A673 (cell line): ENCODE measurements around the gene ERI3. TPM values are rescaled to one million over a fixed set of nuclear protein-coding genes. Genes with fewer than 3 reads are reported as not detected.

Source experiments
- BruUV-seq: library from RNA; stranded (reverse); fragments of 400-500 nt; replicated peaks from 2 replicates; lab custom pipeline; 2021; lab: Mats Ljungman, UMichigan
- CTCF ChIA-PET: fragments of 300-600 bp; sonication (Branson Sonifier 250); formaldehyde crosslinking; loops from one replicate; lab custom pipeline; 2022; ENCODE audit warnings: antibody characterized with exemption; lab: Charles Lee
- POLR2A ChIA-PET: fragments of 300-600 bp; sonication (Branson Sonifier 250); formaldehyde crosslinking; loops from one replicate; lab custom pipeline; 2022; ENCODE audit warnings: antibody characterized with exemption; ENCODE audit not compliant: low non-redundant PET; lab: Charles Lee
- DNase-seq: peaks from one replicate; pipeline ENCODE4 v3.0.0-alpha.2; 2015; ENCODE audit warnings: low spot score
- H3K27ac ChIP-seq: fragments of 200-600 bp; sonication (generic); 2 replicates; pipeline ENCODE4 v1.5.1; 2016; ENCODE audit warnings: mixed run types, low read depth, mild to moderate bottlenecking, mixed read lengths, antibody characterized with exemption, low read length; ENCODE audit not compliant: poor library complexity, severe bottlenecking
- H3K27me3 ChIP-seq: fragments of 200-600 bp; sonication (generic); replicated peaks from 2 replicates; pipeline ENCODE4 v1.6.1; 2017; ENCODE audit warnings: mixed run types, low read depth, mild to moderate bottlenecking, mixed read lengths, antibody characterized with exemption, low read length; ENCODE audit not compliant: insufficient read depth, poor library complexity
- H3K36me3 ChIP-seq: fragments of 200-600 bp; sonication (generic); 2 replicates; pipeline ENCODE4 v1.6.1; 2016; ENCODE audit warnings: mixed run types, mild to moderate bottlenecking, mixed read lengths, antibody characterized with exemption, low read length; ENCODE audit not compliant: insufficient read depth, poor library complexity, severe bottlenecking
- H3K4me1 ChIP-seq: fragments of 200-600 bp; sonication (generic); 2 replicates; pipeline ENCODE4 v1.6.1; 2017; ENCODE audit warnings: mixed run types, mild to moderate bottlenecking, mixed read lengths, antibody characterized with exemption, low read length; ENCODE audit not compliant: insufficient read depth, poor library complexity, severe bottlenecking
- H3K4me3 ChIP-seq: fragments of 200-600 bp; sonication (generic); 2 replicates; pipeline ENCODE4 v1.5.1; 2016; ENCODE audit warnings: low read depth, mixed run types, mild to moderate bottlenecking, mixed read lengths, low read length; ENCODE audit not compliant: poor library complexity, severe bottlenecking
- H3K9me3 ChIP-seq: fragments of 200-600 bp; sonication (generic); 2 replicates; pipeline ENCODE4 v1.6.1; 2016; ENCODE audit warnings: mixed run types, low read depth, mild to moderate bottlenecking, mixed read lengths, antibody characterized with exemption, low read length; ENCODE audit not compliant: poor library complexity, severe bottlenecking
- CTCF ChIP-seq: fragments of 300-800, 200-600 bp; sonication (generic); conservative IDR thresholded peaks from 2 replicates; pipeline ENCODE4 v1.5.1; 2017; ENCODE audit warnings: low read depth, mild to moderate bottlenecking, antibody characterized with exemption, low read length, moderate library complexity, mixed read lengths
- EZH2 ChIP-seq: fragments of 200-600 bp; sonication (generic); IDR thresholded peaks from 2 replicates; pipeline ENCODE4 v1.6.1; 2017; ENCODE audit warnings: borderline replicate concordance, low read depth, mild to moderate bottlenecking, mixed read lengths, antibody characterized with exemption, low read length; ENCODE audit not compliant: poor library complexity, severe bottlenecking
- intact Hi-C: fragments of 100-400 bp; cut with micrococcal nuclease; formaldehyde crosslinking; loops from one replicate; pipeline ENCODE4 v1.10.0; 2022; ENCODE audit not compliant: unreplicated experiment
- total RNA-seq: library from RNA; stranded (reverse); gene quantifications from 2 replicates; pipeline ENCODE4 v1.2.3, GENCODE V29; 2021

Gene ERI3
- total RNA-seq, 1 experiment from 2014 or later, result 97.9 TPM

- TF ChIP-seq CTCF (no peak), EZH2 (no peak)
- Histone ChIP-seq H3K27ac (no peak overlapping the region), H3K27me3 (no peaks in the 10 kb centered on the region), H3K36me3 (peaks cover 12% of the 10 kb centered on the region), H3K4me3 (no peak overlapping the region), H3K4me1 (no peaks in the 10 kb centered on the region), H3K9me3 (no peaks in the 10 kb centered on the region)
- no peak for DNase-seq
- no TSS peak for BruUV-seq
- ChIA-PET POLR2A (no interaction called here), CTCF (no interaction called here)
- intact Hi-C loops, result no loop called here
Measured at GRCh38 chr1:44292651-44293050, 62.4 kb downstream of the ERI3 start.

DNA sequence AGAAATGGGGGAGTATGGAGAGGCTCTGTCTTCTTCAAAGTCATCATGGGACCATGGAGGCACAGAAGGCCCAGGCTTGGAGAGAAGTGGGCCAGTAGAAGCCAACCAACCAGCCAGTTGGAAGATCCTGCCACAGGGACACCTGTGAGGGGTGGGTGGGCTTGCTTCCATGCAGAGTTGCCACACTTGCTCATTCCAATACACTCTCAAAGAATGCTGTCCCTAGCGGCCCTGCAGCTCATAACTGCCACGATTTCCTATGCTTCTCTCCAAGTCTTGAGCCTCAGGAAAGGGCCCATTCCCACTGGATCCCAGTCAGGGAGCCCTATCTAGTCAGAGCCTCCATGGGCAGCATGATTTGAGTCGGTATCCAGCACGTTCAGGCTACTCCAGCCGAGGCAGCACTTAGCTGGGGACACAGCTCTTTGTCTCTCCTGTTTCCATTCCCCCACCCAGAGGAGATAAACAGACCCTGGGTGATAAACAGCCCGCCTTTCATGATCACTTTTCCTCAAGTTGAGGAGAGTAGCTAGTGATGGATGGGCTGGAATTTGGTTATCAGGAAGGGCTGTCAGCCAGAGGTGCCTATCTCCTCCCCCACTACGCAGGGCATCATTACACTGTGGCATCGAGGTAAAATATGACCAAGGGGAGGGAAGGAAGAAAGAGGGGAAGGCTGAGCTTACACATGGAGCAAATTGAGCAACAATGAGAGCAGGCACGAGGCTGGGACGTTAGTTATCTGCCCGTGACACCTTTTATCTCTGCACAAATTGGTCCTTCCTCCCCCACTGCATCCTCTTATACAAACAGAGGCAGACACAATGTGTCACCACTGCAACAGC, 64.6 kb downstream of the ERI3 start:
- no peak for DNase-seq
- H3K36me3 ChIP-seq, result peaks cover 11% of the 10 kb centered on the region
- no peak for TF ChIP-seq EZH2
- H3K4me3 ChIP-seq, result no peak overlapping the region
- H3K9me3 ChIP-seq, result no peaks in the 10 kb centered on the region
- H3K27me3 ChIP-seq, result no peaks in the 10 kb centered on the region
- BruUV-seq, result no TSS peak
- H3K27ac ChIP-seq, result no peak overlapping the region
- POLR2A ChIA-PET, result no interaction called here
- intact Hi-C loops, result no loop called here
- H3K4me1 ChIP-seq, result no peaks in the 10 kb centered on the region
- CTCF ChIA-PET, result no interaction called here

DNA sequence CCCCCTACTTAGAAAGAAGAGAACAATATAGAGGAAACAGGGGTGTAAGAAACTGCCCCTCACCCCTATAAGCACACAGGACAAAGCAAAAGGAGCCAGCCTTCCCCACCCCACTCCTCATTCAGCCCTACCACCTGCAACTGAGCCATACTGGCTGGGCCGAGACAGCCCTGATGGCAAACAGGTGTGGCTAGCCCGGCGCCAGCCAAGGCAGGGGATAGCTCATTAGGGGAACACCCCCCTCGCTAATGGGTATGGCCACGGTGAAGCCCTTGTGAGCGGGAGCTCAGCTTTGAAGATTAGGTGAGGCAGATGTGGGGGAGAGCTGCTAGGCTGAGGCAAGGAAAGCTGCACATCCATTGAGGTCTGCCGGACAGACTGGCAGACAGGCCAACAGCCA, 65.5 kb downstream of the ERI3 start:
- intact Hi-C loops, result no loop called here
- Histone ChIP-seq H3K36me3 (peaks cover 15% of the 10 kb centered on the region), H3K4me1 (no peaks in the 10 kb centered on the region), H3K27ac (no peak overlapping the region), H3K9me3 (no peaks in the 10 kb centered on the region), H3K4me3 (no peak overlapping the region), H3K27me3 (no peaks in the 10 kb centered on the region)
- BruUV-seq, result no TSS peak
- CTCF ChIA-PET, result no interaction called here
- POLR2A ChIA-PET, result no interaction called here
- DNase-seq, result no peak
- TF ChIP-seq EZH2, result no peak
- TF ChIP-seq CTCF, result no peak
